ENCODE results near the gene DTX3.

Gene DTX3

DNA sequence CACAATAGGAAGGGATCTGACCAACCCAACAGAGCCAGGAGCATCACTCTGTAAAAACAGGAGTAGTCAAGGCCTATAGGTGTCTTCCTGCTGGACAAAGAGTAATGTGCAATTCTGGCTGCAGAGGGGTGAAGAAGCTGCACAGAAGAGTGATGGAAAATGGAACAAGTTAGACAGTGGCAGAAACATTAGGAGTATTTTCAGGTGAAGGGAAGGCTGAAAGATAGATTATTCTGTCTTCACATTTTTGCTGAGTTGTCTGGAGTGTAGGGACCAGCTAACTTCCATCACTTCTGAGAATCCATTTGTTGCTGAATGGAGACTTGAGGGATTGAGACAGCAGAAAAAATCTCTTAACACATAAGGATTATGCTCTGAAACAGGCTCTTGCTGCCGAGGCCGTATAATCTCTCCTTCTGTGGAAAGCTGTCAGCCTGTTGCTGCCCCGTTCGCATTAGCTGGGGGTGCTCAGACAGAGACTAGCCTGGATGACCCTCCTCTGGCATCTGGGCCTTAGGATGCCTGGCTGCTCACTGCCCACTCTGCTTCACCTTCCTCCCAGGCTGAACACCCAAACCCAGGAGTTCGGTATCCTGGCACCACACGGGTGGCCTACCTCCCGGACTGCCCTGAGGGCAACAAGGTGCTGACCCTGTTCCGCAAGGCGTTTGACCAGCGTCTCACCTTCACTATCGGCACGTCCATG is 3.5 kb downstream of the DTX3 start:
- Mint-ChIP-seq H3K36me3 (ENCODE audit: low read depth) (peaks cover 23% of the 10 kb centered on the region), H3K9me3 (no peaks in the 10 kb centered on the region), H3K27me3 (ENCODE audit: low read depth, poor library complexity) (peaks cover 55% of the 10 kb centered on the region), H3K27ac (no peak overlapping the region), H3K4me3 (no peak overlapping the region), H3K4me1 (peaks cover 47% of the 10 kb centered on the region)
- no peak for DNase-seq
- TF ChIP-seq, protein P1, sequence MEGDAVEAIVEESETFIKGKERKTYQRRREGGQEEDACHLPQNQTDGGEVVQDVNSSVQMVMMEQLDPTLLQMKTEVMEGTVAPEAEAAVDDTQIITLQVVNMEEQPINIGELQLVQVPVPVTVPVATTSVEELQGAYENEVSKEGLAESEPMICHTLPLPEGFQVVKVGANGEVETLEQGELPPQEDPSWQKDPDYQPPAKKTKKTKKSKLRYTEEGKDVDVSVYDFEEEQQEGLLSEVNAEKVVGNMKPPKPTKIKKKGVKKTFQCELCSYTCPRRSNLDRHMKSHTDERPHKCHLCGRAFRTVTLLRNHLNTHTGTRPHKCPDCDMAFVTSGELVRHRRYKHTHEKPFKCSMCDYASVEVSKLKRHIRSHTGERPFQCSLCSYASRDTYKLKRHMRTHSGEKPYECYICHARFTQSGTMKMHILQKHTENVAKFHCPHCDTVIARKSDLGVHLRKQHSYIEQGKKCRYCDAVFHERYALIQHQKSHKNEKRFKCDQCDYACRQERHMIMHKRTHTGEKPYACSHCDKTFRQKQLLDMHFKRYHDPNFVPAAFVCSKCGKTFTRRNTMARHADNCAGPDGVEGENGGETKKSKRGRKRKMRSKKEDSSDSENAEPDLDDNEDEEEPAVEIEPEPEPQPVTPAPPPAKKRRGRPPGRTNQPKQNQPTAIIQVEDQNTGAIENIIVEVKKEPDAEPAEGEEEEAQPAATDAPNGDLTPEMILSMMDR (IDR thresholded peaks at IDR 0.05), result no peak

DNA sequence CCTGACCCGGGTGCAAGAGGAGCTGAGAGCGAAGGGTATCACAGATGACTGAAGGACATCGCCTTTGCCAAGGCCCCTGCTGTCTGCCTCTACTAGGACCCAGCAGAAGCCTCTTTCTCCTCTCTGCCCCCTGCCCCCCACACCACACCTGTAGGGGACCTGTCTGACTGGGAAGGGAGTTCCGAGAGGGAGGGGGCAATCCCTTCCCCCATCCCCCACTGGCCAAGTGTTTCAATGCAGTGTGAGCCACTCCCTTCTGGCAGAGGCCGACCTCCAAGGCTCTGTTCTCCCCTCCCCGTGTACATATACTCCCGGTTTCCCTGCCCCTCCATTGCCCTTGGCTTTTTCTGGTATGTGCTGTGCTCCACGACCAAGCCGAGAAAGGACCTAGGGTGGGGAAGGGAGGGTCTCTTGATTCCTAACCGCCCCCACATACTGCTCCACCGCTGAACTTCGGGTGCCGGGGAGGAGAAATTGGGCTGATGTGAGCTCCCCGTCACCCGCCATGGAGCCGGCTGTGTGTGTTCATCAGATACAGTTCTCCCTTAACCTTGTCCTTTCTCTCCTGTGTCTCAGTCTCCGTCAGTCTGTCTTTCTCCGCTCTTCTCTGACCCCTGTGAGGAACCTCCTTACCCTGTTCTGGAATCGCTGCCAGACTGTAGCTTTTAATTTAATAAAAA is 4.6 kb downstream of the DTX3 start:
- no peaks in the 10 kb centered on the region for H3K9me3 Mint-ChIP-seq
- peaks cover 62% of the 10 kb centered on the region for H3K27me3 Mint-ChIP-seq (ENCODE audit: low read depth, poor library complexity)
- TF ChIP-seq, protein P1 (IDR thresholded peaks at IDR 0.05), result no peak
- H3K27ac Mint-ChIP-seq, result no peak overlapping the region
- DNase-seq, result no peak
- H3K4me1 Mint-ChIP-seq, result peaks cover 38% of the 10 kb centered on the region
- H3K36me3 Mint-ChIP-seq (ENCODE audit: low read depth), result peaks cover 35% of the 10 kb centered on the region
- peak overlapping the region; percentile 82 for H3K4me3 Mint-ChIP-seq

DNA sequence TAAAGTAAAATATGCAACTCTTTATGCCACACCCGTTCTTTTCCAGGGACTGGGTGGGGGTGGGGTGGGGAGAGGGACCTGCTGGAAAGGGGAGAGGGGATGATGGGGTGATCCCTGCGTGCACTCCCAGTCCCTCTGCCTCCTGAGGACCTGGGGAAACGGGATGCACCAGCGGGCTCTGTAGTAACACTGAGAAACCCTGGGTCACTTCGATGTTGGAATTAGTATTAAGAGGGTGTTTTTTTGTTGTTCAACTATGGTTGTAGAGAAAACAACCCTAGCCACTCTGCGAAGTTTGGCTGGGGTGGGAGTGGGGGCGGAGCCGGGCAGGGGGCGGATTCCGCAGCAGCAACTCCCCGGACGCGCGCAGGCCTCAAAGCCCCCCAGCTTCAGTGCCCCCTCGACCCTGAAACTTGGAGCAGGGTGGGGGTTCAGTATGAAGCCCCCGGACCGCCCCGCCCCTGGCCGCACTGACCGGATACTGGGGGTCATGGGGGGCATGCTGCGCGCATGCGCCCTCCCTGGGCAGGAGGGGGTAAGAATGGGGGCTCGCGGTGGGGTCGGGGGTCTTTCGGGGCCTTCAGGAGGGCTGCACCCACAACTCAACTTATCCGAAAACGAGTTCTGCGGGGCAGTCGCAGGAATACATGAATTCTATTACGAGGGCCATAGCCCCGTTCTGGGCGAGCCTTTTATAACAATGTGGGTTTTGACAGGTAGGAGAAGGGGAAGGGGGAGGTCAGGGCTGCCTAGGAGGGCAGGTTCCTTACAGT is 5.3 kb downstream of the DTX3 start:
- DNase-seq, result peak; percentile 38
- peaks cover 42% of the 10 kb centered on the region for H3K36me3 Mint-ChIP-seq (ENCODE audit: low read depth)
- no peak overlapping the region for H3K27ac Mint-ChIP-seq
- TF ChIP-seq, protein P1 (IDR thresholded peaks at IDR 0.05), result no peak
- peaks cover 69% of the 10 kb centered on the region for H3K27me3 Mint-ChIP-seq (ENCODE audit: low read depth, poor library complexity)
- H3K9me3 Mint-ChIP-seq, result no peaks in the 10 kb centered on the region
- H3K4me3 Mint-ChIP-seq, result peak overlapping the region; percentile 82
- H3K4me1 Mint-ChIP-seq, result peaks cover 35% of the 10 kb centered on the region

DNA sequence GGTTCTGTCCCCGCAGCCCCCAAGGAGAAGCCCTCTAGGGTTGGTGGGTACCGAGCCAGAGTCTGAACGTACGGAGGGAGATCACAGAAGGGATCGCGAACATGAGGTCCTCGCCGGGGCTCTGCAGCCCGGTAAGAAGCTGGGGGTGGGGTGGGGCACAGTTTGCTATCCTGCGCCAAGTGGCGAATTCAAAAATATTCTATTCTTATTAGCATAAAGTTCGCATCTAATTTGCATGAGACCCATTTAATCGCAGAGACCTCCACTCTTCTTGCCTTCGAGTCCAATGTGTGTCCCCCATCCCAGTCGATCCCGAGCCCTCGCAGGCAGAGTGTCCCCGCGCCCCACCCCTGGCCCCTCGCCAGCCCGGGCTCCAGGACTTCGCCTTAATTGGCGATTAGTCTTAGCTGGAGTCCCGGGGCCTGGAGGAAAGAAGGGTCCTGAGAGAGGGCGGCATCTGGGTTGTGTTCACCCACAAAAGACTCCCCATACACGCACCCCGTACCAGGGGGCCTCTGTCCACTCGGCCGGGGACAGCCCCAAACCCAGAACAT is 6.0 kb downstream of the DTX3 start:
- peaks cover 29% of the 10 kb centered on the region for H3K4me1 Mint-ChIP-seq
- no peaks in the 10 kb centered on the region for H3K9me3 Mint-ChIP-seq
- TF ChIP-seq, protein P1 (IDR thresholded peaks at IDR 0.05), result no peak
- DNase-seq, result peak; percentile 28
- H3K27ac Mint-ChIP-seq, result no peak overlapping the region
- peaks cover 48% of the 10 kb centered on the region for H3K36me3 Mint-ChIP-seq (ENCODE audit: low read depth)
- H3K4me3 Mint-ChIP-seq, result peak overlapping the region; percentile 82
- peaks cover 71% of the 10 kb centered on the region for H3K27me3 Mint-ChIP-seq (ENCODE audit: low read depth, poor library complexity)

DNA sequence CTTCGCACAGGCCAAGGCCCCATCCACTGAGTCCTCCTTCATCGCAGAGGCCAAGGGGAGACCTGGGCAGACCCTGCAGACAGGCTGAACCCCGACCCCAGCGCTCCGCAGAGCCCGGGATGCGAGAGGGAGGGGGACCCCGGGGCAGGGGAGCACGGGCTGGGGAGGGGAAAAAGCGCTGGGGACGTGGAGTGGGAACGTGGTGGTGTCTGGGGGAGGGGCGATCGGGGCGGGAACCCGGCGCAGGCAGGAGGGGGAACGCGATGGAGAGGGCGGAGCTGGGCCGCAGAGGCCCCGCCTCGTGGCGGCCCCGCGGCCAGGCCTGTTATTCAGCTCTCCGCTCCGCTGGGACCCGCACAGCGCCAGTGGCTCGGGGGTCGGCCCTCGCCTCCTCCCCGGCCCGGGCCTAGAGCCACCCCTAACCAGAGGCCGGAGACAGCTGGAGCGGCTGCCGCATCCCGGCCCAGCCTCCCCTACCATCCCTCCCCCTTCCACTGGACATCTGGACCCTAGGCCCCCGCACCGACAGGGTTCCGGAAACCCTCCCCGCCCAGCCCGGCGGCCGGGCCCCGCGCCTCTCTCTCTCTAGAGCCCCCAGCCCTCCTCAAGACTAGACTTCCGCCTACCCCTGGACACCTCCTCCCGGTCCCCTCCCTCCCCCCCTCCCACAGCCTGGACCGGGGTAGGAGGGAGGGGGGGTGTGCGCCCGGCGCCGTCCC is 6.6 kb downstream of the DTX3 start, which contains the start of gene ARHGEF25:
TSS of gene ARHGEF25 (plus strand) at position 328 of the 719 bp plus-strand sequence. CDS start 460 bp downstream, outside the sequence.
- TF ChIP-seq, protein P1 (IDR thresholded peaks at IDR 0.05), result no peak
- no peak within 1 kb of the TSS for H3K27ac Mint-ChIP-seq
- no peaks in the 10 kb centered on the region for H3K9me3 Mint-ChIP-seq

More for the DNA sequence above, 6.6 kb downstream of the DTX3 start, which contains the start of gene ARHGEF25:
- Mint-ChIP-seq H3K27me3 (ENCODE audit: low read depth, poor library complexity) (peaks cover 75% of the 10 kb centered on the region), H3K4me1 (peaks cover 24% of the 10 kb centered on the region), H3K4me3 (peak within 1 kb of the TSS; percentile 82), H3K36me3 (ENCODE audit: low read depth) (peaks cover 55% of the 10 kb centered on the region)
- peak; percentile 83 for DNase-seq

All from nephron progenitor cell (in vitro differentiated cells).